ENCODE data around the gene MIPOL1. TPM values are rescaled to one million over a fixed set of nuclear protein-coding genes. Genes with fewer than 3 reads are reported as not detected.

Gene MIPOL1
- total and polyA plus RNA-seq, 2 of the 13 experiments (the other 11 are each of a cell fraction or from before 2014, with no cell fraction given): 8.6 to 34.2 TPM

- TF ChIP-seq ZNF746 (CRISPR knock-in tag; IDR thresholded peaks at IDR 0.05) (no peak; the same call in none of the 2 replicates), PLSCR1 (CRISPR knock-in tag; IDR thresholded peaks at IDR 0.05; ENCODE audit: borderline replicate concordance) (no peak; the same call in 1 of the 2 replicates), KLF16 (CRISPR knock-in tag; IDR thresholded peaks at IDR 0.05) (peak; percentile 48 to 95; a peak in 2 of 4 replicates), ZNF292 (CRISPR knock-in tag; IDR thresholded peaks at IDR 0.05; ENCODE audit: borderline replicate concordance, low read depth) (peak; percentile 87), ZIK1 (CRISPR knock-in tag; IDR thresholded peaks at IDR 0.05; ENCODE audit: borderline replicate concordance, low read depth) (peak; percentile 97), HDAC2 (CRISPR knock-in tag; IDR thresholded peaks at IDR 0.05) (peak; percentile 78; the same call in 1 of the 2 replicates), ZEB1 (IDR thresholded peaks at IDR 0.05; ENCODE audit: insufficient replicate concordance, low read depth) (peak; percentile 79), ZNF572 (CRISPR knock-in tag; IDR thresholded peaks at IDR 0.05) (no peak), ETV5 (CRISPR knock-in tag; IDR thresholded peaks at IDR 0.05; ENCODE audit: borderline replicate concordance) (peak; percentile 40; the same call in 1 of the 2 replicates), POLR2A (IDR thresholded peaks at IDR 0.05; ENCODE audit: insufficient read depth in 1 of 2, low read depth in 2 of 2, low read length in 2 of 2) (peak; percentile 83 to 92), EED (CRISPR knock-in tag; IDR thresholded peaks at IDR 0.05) (peak; percentile 99), DBP (CRISPR knock-in tag; IDR thresholded peaks at IDR 0.05; ENCODE audit: not compliant biosample characterization) (peak; percentile 97), TRAFD1 (CRISPR knock-in tag; IDR thresholded peaks at IDR 0.05; ENCODE audit: borderline replicate concordance) (no peak; the same call in 1 of the 2 replicates), ZNF234 (CRISPR knock-in tag; conservative IDR thresholded peaks at IDR 0.05) (no peak), ZNF703 (CRISPR knock-in tag; IDR thresholded peaks at IDR 0.05; ENCODE audit: borderline replicate concordance) (no peak; the same call in 1 of the 2 replicates)
- TF ChIP-seq, protein P1, sequence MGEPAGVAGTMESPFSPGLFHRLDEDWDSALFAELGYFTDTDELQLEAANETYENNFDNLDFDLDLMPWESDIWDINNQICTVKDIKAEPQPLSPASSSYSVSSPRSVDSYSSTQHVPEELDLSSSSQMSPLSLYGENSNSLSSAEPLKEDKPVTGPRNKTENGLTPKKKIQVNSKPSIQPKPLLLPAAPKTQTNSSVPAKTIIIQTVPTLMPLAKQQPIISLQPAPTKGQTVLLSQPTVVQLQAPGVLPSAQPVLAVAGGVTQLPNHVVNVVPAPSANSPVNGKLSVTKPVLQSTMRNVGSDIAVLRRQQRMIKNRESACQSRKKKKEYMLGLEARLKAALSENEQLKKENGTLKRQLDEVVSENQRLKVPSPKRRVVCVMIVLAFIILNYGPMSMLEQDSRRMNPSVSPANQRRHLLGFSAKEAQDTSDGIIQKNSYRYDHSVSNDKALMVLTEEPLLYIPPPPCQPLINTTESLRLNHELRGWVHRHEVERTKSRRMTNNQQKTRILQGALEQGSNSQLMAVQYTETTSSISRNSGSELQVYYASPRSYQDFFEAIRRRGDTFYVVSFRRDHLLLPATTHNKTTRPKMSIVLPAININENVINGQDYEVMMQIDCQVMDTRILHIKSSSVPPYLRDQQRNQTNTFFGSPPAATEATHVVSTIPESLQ (CRISPR knock-in tag; conservative IDR thresholded peaks at IDR 0.05): 0 out of 2 replicates have a peak, but pooled peaks have one; percentile 41
- TF ChIP-seq, protein P2, sequence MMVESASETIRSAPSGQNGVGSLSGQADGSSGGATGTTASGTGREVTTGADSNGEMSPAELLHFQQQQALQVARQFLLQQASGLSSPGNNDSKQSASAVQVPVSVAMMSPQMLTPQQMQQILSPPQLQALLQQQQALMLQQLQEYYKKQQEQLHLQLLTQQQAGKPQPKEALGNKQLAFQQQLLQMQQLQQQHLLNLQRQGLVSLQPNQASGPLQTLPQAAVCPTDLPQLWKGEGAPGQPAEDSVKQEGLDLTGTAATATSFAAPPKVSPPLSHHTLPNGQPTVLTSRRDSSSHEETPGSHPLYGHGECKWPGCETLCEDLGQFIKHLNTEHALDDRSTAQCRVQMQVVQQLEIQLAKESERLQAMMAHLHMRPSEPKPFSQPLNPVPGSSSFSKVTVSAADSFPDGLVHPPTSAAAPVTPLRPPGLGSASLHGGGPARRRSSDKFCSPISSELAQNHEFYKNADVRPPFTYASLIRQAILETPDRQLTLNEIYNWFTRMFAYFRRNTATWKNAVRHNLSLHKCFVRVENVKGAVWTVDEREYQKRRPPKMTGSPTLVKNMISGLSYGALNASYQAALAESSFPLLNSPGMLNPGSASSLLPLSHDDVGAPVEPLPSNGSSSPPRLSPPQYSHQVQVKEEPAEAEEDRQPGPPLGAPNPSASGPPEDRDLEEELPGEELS (CRISPR knock-in tag; IDR thresholded peaks at IDR 0.05): peak; percentile 13; the same call in 1 of the 2 replicates
- TF ChIP-seq, protein P3, sequence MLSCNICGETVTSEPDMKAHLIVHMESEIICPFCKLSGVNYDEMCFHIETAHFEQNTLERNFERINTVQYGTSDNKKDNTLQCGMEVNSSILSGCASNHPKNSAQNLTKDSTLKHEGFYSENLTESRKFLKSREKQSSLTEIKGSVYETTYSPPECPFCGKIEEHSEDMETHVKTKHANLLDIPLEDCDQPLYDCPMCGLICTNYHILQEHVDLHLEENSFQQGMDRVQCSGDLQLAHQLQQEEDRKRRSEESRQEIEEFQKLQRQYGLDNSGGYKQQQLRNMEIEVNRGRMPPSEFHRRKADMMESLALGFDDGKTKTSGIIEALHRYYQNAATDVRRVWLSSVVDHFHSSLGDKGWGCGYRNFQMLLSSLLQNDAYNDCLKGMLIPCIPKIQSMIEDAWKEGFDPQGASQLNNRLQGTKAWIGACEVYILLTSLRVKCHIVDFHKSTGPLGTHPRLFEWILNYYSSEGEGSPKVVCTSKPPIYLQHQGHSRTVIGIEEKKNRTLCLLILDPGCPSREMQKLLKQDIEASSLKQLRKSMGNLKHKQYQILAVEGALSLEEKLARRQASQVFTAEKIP (CRISPR knock-in tag; IDR thresholded peaks at IDR 0.05; ENCODE audit: borderline replicate concordance): no peak
Observed at GRCh38 chr14:37197421-37198272, at the start of gene MIPOL1 (continued).
